GM12878 (cell line): ENCODE results near the gene DNHD1. TPM values are rescaled to one million over a fixed set of nuclear protein-coding genes. Genes with fewer than 3 reads are reported as not detected.

Source experiments
- ATAC-seq: fragments of 200-7000 bp; cut with Tn5 transposase; 3 replicates; pipeline ENCODE4 v1.9.1; 2020; ENCODE audit warnings: mild to moderate bottlenecking, moderate library complexity
- BruUV-seq: library from RNA; stranded (reverse); fragments of 400-500 nt; replicated peaks from 2 replicates; lab custom pipeline; 2021; lab: Mats Ljungman, UMichigan
- CTCF ChIA-PET: fragments of 300-600 bp; sonication (Branson Sonifier 250); formaldehyde crosslinking; extraction: SDS; loops from one replicate; lab custom pipeline; 2021; ENCODE audit warnings: inconsistent platforms; lab: Yijun Ruan, JAX
- POLR2A ChIA-PET: fragments of 350-600 bp; formaldehyde crosslinking; extraction: SDS; loops from one replicate; lab custom pipeline; 2021; ENCODE audit warnings: inconsistent platforms; lab: Charles Lee
- RAD21 ChIA-PET: fragments of 300-600 bp; sonication (Branson Sonifier 250); formaldehyde crosslinking; loops from one replicate; lab custom pipeline; 2023; ENCODE audit warnings: antibody characterized with exemption; ENCODE audit not compliant: unreplicated experiment; lab: Charles Lee
- SMC1A ChIA-PET: fragments of 300-600 bp; sonication (Branson Sonifier 250); formaldehyde crosslinking; loops from one replicate; lab custom pipeline; 2023; ENCODE audit not compliant: unreplicated experiment, uncharacterized antibody; lab: Charles Lee
- DNase-seq: peaks from one replicate; pipeline ENCODE4 v3.0.0-alpha.2; 2011; ENCODE audit warnings: low read depth, low spot score
- FAIRE-seq: peaks from 3 replicates; lab custom pipeline; 2011; peaks lifted over from hg19 to GRCh38; lab: Jason Lieb, UNC
- H2AFZ ChIP-seq: 2 replicates; pipeline ENCODE4 v1.6.0; 2011; ENCODE audit warnings: low read depth, low read length, control low read depth; ENCODE audit not compliant: control insufficient read depth
- H3K27ac ChIP-seq: 2 replicates; pipeline ENCODE4 v1.5.1; 2011; ENCODE audit warnings: control low read depth; ENCODE audit not compliant: control insufficient read depth, insufficient read depth
- H3K27me3 ChIP-seq, 2 experiments: replicated peaks in 1 of 2; 2 replicates each; pipeline versions ENCODE4 v1.6.0 to v1.6.1; 2011; ENCODE audit warnings: low read length in 1 of 2; ENCODE audit not compliant: control insufficient read depth in 2 of 2, insufficient read depth in 2 of 2
- H3K36me3 ChIP-seq, 2 experiments: 2 replicates each; pipeline ENCODE4 v1.5.1; 2011; ENCODE audit warnings: low read length in 1 of 2; ENCODE audit not compliant: control insufficient read depth in 2 of 2, insufficient read depth in 2 of 2
- H3K4me1 ChIP-seq: 2 replicates; pipeline ENCODE4 v1.6.1; 2011; ENCODE audit warnings: mild to moderate bottlenecking, low read length, moderate library complexity, mixed read lengths; ENCODE audit not compliant: control insufficient read depth, insufficient read depth
- H3K4me2 ChIP-seq: 2 replicates; pipeline ENCODE4 v1.6.0; 2011; ENCODE audit warnings: control low read depth; ENCODE audit not compliant: control insufficient read depth, insufficient read depth
- H3K4me3 ChIP-seq: fragments of 200-600 bp; sonication (generic); 2 replicates; pipeline ENCODE4 v1.5.1; 2016
- H3K79me2 ChIP-seq: 2 replicates; pipeline ENCODE4 v1.6.0; 2011; ENCODE audit warnings: low read length; ENCODE audit not compliant: control insufficient read depth, insufficient read depth
- H3K9ac ChIP-seq: 2 replicates; pipeline ENCODE4 v1.8.0; 2011; ENCODE audit warnings: low read length, control low read depth, mixed read lengths; ENCODE audit not compliant: control insufficient read depth, insufficient read depth
- H3K9me3 ChIP-seq: replicated peaks from 3 replicates; pipeline ENCODE4 v1.5.1; 2011; ENCODE audit warnings: mild to moderate bottlenecking, low read length; ENCODE audit not compliant: control insufficient read depth, insufficient read depth
- H4K20me1 ChIP-seq: 2 replicates; pipeline ENCODE4 v1.6.0; 2011; ENCODE audit not compliant: control insufficient read depth, insufficient read depth
- POLR2AphosphoS5 ChIP-seq: IDR thresholded peaks from 2 replicates; pipeline ENCODE4 v1.6.1; 2011; ENCODE audit warnings: mild to moderate bottlenecking, low read length, inconsistent platforms
- WGBS: methylation state at CpG from one replicate; pipeline ENCODE4 v1.1.6; 2016; ENCODE audit warnings: low lambda C conversion rate; ENCODE audit not compliant: insufficient replicate concordance, insufficient coverage; ENCODE audit errors: missing lambda C conversion rate; 5-methylcytosine and 5-hydroxymethylcytosine counted together
- in situ Hi-C: fragments of 300-500 bp; cut with MboI; formaldehyde crosslinking; loops from 9 replicates; pipeline ENCODE4 v1.14.3; 2018; ENCODE audit warnings: mixed read lengths
- intact Hi-C: fragments of 100-400 bp; cut with micrococcal nuclease; formaldehyde crosslinking; loops from one replicate; pipeline ENCODE4 v1.14.2; 2022; ENCODE audit not compliant: unreplicated experiment
- polyA plus RNA-seq, 11 experiments: library from polyadenylated mRNA; depleted of rRNA in 4 of 11; unstranded in 6 of 11; stranded (reverse) in 5 of 11; fragments of >200 nt; fragmentation: Nextera tagmentation in 4 of 11; fragmentation: Illumina TruSeq in 1 of 11; extraction: Ambion mirVana in 4 of 11; extraction: Trizol in 1 of 11; gene quantifications; 1 replicate in 1 of 11; 2 replicates in 10 of 11; pipeline versions ENCODE4 v1.2.1 to v1.2.3, GENCODE V29; 2011 to 2016; ENCODE audit warnings: inconsistent platforms in 2 of 11, missing spikeins in 2 of 11, low read depth in 1 of 11
- total RNA-seq, 4 experiments: library from RNA; depleted of rRNA in 3 of 4; stranded (reverse); fragments of >200 nt in 3 of 4; fragmentation: Illumina TruSeq in 1 of 4; extraction: Trizol in 1 of 4; gene quantifications; 2 replicates each; pipeline versions ENCODE4 v1.2.1 to v1.2.3, GENCODE V29; 2013 to 2021
- TF ChIP-seq, protein P1 (sequence below): fragments of 450-650 bp; IDR thresholded peaks from 2 replicates; pipeline ENCODE4 v1.6.1; 2017; ENCODE audit warnings: mild to moderate bottlenecking

The DNHD1 gene
- total and polyA plus RNA-seq, 10 of the 15 experiments (the other 5 are each of a cell fraction or from before 2014, with no cell fraction given): 0.99 to 16.9 (median 8.6) TPM

DNA sequence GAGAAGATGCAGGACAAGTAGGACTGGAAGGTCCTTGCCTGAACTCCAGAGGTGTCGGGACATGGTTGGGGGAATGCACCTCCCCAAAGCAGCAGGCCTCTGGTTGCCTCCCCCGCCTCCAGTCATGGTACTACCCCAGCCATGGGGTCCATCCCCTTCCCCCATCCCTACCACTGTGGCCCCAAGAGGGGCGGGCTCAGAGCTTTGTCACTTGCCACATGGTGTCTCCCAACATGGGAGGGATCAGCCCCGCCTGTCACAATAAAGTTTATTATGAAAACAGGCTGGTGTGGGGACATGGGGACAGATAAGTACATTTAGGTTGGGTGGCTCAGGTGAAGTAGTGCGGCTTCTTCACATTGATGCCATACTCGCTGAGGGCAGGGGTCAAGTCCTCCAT lies 113.5 kb downstream of the DNHD1 start:
- Histone ChIP-seq H3K9ac (peak overlapping the region; percentile 95; the same call in 1 of the 2 replicates), H3K4me2 (peak overlapping the region; percentile 56), H3K4me1 (peaks cover 37% of the 10 kb centered on the region), H2AFZ (no peak overlapping the region)
- no TSS peak for BruUV-seq
- no peak for FAIRE-seq
- peak; percentile 2; the same call in 1 of the 2 replicates for TF ChIP-seq POLR2AphosphoS5
- TF ChIP-seq, protein P1, sequence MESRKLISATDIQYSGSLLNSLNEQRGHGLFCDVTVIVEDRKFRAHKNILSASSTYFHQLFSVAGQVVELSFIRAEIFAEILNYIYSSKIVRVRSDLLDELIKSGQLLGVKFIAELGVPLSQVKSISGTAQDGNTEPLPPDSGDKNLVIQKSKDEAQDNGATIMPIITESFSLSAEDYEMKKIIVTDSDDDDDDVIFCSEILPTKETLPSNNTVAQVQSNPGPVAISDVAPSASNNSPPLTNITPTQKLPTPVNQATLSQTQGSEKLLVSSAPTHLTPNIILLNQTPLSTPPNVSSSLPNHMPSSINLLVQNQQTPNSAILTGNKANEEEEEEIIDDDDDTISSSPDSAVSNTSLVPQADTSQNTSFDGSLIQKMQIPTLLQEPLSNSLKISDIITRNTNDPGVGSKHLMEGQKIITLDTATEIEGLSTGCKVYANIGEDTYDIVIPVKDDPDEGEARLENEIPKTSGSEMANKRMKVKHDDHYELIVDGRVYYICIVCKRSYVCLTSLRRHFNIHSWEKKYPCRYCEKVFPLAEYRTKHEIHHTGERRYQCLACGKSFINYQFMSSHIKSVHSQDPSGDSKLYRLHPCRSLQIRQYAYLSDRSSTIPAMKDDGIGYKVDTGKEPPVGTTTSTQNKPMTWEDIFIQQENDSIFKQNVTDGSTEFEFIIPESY: no peak
- TF ChIP-seq, all 136 proteins: peak for 1
- in situ Hi-C loops (loop anchor here (10.0 kb wide), 1 partner anchor 914 kb away; no protein-coding TSS in a partner anchor), intact Hi-C loops (loop anchor here (5.0 to 10.0 kb wide), 2 partner anchors 137 to 914 kb away; no protein-coding TSS in a partner anchor)
- no peaks in the 10 kb centered on the region for H3K9me3 ChIP-seq
- ATAC-seq: no peak
- peak overlapping the region; percentile 87; the same call in 1 of the 2 replicates for H3K4me3 ChIP-seq
- no peaks in the 10 kb centered on the region for H3K27me3 ChIP-seq
- ChIA-PET POLR2A (interaction anchor here (1.4 to 7.2 kb wide), 3 partner anchors 11 to 71 kb away, joined by 3 to 85 read pairs (median 34); partner anchors contain the start of genes MRPL17 and TPP1), SMC1A (interaction anchor here (3.1 kb wide), 1 partner anchor 72 kb away, joined by 24 read pairs; the partner anchor contains the start of gene MRPL17), CTCF (interaction anchor here (0.6 kb wide), 1 partner anchor 58 kb away, joined by 3 read pairs; no protein-coding TSS in a partner anchor), RAD21 (no interaction called here)
- H4K20me1 ChIP-seq: no peaks in the 10 kb centered on the region
- WGBS: 91% methylated on average over 6 of the region's 6 CpGs
- no peak for DNase-seq
- no peak overlapping the region; the same call in 1 of the 2 replicates for H3K27ac ChIP-seq
- peaks cover 39% of the 10 kb centered on the region for H3K79me2 ChIP-seq
- H3K36me3 ChIP-seq: peaks cover 23 to 34% of the 10 kb centered on the region in 2 experiments
